SK-N-SH (cell line): Measurements from ENCODE around the gene TNFRSF1B.

ENCODE experiments used
- EZH2phosphoT487 ChIP-seq: fragments of 200-600 bp; sonication (generic); IDR thresholded peaks from 2 replicates; pipeline ENCODE4 v1.6.1; 2017; ENCODE audit warnings: low read depth, mixed run types, mild to moderate bottlenecking, antibody characterized with exemption, moderate library complexity, borderline replicate concordance
- FOXM1 ChIP-seq: IDR thresholded peaks from 2 replicates; pipeline ENCODE4 v1.4.0; 2012; ENCODE audit warnings: low read depth, mild to moderate bottlenecking
- SIN3A ChIP-seq: IDR thresholded peaks from 2 replicates; pipeline ENCODE4 v1.6.1; 2012; ENCODE audit warnings: low read depth, mild to moderate bottlenecking, low read length, moderate library complexity, borderline replicate concordance
- SMC3 ChIP-seq: IDR thresholded peaks from 2 replicates; pipeline ENCODE4 v1.6.1; 2012; ENCODE audit warnings: low read depth, low read length, improper control_type of control experiment
- TAF1 ChIP-seq: IDR thresholded peaks from 2 replicates; pipeline ENCODE4 v1.6.1; 2012; ENCODE audit warnings: low read depth, mild to moderate bottlenecking, low read length, moderate library complexity, borderline replicate concordance
- YY1 ChIP-seq: IDR thresholded peaks from 2 replicates; pipeline ENCODE4 v1.4.0; 2012; ENCODE audit warnings: low read depth, mild to moderate bottlenecking
- TF ChIP-seq, protein P1 (sequence below): IDR thresholded peaks from 2 replicates; pipeline ENCODE4 v1.6.1; 2012; ENCODE audit warnings: mild to moderate bottlenecking, low read depth, low read length, moderate library complexity
- TF ChIP-seq, protein P2 (sequence below): fragments of 200-600 bp; sonication (generic); IDR thresholded peaks from 2 replicates; pipeline ENCODE4 v1.6.1; 2017; ENCODE audit warnings: antibody characterized with exemption, mild to moderate bottlenecking, moderate library complexity
- TF ChIP-seq, protein P3 (sequence below): fragments of 150-350 bp; IDR thresholded peaks from 2 replicates; pipeline ENCODE4 v1.6.1; 2017; ENCODE audit warnings: antibody characterized with exemption, low read length, low read depth, borderline replicate concordance

DNA sequence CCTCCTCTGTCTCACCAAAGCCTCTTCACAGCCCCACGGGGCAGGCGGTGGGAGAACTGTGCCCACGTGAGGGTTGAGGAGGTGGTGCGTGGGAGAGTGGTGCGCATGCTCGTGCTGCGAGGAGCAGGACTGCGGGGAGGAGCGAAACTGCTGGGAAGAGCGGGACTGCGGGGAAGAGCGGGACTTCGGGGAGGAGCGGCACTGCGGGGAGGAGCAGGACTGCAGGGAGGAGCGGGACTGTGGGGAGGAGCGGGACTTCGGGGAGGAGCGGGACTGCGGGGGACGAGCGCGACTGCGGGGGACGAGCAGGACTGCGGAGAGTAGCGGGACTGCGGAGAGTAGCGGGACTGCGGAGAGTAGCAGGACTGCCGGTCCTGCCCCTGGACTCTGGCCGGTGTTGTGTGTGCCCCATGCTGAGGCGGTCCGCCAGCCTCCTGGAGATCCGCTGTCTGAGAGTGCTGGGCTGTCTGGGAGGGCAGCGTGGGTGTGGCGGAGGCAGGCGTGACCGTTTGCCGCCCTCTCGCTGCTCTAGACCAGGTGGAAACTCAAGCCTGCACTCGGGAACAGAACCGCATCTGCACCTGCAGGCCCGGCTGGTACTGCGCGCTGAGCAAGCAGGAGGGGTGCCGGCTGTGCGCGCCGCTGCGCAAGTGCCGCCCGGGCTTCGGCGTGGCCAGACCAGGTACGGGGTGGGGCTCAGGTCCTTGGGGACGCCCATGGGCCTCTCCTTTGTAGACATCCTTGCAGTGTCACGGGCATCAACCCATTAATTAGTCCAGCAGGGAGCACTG is 24.6 kb downstream of the TNFRSF1B start:
- TF ChIP-seq, protein P1, sequence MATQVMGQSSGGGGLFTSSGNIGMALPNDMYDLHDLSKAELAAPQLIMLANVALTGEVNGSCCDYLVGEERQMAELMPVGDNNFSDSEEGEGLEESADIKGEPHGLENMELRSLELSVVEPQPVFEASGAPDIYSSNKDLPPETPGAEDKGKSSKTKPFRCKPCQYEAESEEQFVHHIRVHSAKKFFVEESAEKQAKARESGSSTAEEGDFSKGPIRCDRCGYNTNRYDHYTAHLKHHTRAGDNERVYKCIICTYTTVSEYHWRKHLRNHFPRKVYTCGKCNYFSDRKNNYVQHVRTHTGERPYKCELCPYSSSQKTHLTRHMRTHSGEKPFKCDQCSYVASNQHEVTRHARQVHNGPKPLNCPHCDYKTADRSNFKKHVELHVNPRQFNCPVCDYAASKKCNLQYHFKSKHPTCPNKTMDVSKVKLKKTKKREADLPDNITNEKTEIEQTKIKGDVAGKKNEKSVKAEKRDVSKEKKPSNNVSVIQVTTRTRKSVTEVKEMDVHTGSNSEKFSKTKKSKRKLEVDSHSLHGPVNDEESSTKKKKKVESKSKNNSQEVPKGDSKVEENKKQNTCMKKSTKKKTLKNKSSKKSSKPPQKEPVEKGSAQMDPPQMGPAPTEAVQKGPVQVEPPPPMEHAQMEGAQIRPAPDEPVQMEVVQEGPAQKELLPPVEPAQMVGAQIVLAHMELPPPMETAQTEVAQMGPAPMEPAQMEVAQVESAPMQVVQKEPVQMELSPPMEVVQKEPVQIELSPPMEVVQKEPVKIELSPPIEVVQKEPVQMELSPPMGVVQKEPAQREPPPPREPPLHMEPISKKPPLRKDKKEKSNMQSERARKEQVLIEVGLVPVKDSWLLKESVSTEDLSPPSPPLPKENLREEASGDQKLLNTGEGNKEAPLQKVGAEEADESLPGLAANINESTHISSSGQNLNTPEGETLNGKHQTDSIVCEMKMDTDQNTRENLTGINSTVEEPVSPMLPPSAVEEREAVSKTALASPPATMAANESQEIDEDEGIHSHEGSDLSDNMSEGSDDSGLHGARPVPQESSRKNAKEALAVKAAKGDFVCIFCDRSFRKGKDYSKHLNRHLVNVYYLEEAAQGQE: no peak
- TF ChIP-seq, protein P2, sequence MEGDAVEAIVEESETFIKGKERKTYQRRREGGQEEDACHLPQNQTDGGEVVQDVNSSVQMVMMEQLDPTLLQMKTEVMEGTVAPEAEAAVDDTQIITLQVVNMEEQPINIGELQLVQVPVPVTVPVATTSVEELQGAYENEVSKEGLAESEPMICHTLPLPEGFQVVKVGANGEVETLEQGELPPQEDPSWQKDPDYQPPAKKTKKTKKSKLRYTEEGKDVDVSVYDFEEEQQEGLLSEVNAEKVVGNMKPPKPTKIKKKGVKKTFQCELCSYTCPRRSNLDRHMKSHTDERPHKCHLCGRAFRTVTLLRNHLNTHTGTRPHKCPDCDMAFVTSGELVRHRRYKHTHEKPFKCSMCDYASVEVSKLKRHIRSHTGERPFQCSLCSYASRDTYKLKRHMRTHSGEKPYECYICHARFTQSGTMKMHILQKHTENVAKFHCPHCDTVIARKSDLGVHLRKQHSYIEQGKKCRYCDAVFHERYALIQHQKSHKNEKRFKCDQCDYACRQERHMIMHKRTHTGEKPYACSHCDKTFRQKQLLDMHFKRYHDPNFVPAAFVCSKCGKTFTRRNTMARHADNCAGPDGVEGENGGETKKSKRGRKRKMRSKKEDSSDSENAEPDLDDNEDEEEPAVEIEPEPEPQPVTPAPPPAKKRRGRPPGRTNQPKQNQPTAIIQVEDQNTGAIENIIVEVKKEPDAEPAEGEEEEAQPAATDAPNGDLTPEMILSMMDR: no peak
- TF ChIP-seq, protein P3, sequence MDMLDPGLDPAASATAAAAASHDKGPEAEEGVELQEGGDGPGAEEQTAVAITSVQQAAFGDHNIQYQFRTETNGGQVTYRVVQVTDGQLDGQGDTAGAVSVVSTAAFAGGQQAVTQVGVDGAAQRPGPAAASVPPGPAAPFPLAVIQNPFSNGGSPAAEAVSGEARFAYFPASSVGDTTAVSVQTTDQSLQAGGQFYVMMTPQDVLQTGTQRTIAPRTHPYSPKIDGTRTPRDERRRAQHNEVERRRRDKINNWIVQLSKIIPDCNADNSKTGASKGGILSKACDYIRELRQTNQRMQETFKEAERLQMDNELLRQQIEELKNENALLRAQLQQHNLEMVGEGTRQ: no peak
- no peak for TF ChIP-seq YY1
- TF ChIP-seq EZH2phosphoT487: no peak
- TF ChIP-seq SIN3A: no peak
- TF ChIP-seq FOXM1: no peak
- no peak for TF ChIP-seq TAF1
- TF ChIP-seq SMC3: no peak
